HG02763 (cell line): ENCODE measurements around the gene ENAH.
"Not testable (repeated sequence)": the region's sequence is repeated elsewhere in the genome, so short reads cannot be mapped to it uniquely, and the experiment has no call there.

Experiments
- ATAC-seq: cut with Tn5 transposase; IDR thresholded peaks from one replicate; pipeline ENCODE4 v1.9.1; 2021; ENCODE audit warnings: mild to moderate bottlenecking, moderate library complexity; ENCODE audit not compliant: unreplicated experiment

The ENAH gene

DNA sequence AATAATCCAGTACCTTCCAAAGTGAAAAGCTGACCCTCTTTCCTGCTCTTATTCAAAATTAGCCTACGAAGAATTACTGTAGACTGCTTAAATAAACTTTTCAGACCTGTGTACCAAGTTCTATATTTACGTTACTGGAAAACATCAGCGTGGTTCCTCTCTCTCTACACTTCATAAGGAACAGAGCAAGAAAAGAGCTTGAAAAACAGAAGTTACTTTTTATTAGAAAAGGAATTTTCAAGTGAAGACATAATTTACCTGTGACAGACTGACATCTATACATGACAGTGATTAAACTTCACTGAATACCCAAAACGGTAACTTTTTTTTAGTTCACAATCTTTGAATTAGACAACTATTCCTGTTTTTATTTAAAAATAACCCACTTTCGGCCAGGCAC is 2.7 kb downstream of the ENAH start:
- ATAC-seq: no peak

DNA sequence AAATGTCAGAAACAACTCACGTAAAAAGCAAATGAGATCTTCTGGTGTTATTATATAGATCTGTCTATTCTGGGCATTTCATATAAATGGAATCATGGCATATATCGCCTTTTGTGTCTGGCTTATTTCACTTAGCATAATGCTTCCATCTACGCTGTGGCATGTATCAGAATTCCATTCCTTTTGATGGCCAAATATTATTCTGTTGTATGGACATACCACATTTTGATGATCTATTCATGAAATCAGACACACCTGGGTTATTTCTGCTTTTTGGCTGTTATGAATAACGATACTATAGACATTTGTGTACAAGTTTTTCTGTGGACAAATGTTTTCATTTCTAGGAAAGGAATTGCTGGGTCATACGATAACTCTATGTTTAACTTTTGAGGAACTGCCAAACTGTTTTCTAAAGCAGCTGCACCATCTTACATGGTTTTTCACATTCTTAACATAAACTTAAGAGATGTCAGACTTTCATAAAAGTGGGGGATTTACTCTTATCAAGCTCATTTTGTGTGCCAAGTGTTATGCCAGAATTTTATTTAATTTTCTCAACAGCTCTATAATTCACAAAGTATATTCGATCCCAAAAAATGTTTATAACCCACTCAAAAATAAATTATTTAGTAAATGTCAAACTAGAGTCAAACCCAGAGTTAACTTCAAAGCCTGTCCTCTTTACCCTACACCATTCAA is 7.6 kb downstream of the ENAH start:
- no peak for ATAC-seq

DNA sequence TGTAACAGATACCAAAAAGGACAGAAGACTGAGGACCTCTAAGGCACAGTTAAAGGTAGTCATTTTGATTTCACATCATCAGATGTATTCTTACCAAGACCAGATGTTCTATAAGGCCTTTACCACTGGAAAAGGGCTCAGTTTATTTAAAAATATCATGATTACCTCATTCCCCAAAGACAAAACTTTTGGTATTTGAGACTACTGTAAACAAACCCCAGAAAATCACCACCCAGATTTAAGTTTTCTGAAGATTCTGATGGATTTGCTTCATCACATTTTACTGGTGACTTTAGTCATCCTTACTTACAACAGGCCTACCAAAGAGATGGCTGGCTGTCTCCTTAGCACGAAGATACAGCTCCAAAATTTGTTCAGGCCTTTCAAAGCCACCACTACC is 8.3 kb downstream of the ENAH start:
- ATAC-seq: no peak

DNA sequence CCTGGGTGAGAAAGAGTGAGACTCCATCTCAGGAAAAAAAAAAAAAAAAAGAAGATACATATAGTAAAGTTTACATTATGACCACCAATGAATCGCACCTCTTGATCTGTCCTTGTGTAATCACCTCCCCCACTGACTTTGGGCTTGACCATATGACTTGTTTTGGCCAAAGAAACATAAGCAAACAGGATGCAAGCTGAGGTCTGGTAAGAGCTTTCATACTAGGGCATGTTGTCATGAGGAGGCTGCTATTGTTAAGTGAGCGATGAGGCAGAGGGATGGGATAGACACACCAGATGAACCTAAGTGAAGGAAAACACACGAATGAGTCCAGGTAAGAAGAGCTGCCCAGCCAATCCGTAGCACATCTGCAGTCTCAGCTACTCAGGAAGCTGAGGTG is 10.7 kb downstream of the ENAH start:
- no peak for ATAC-seq

DNA sequence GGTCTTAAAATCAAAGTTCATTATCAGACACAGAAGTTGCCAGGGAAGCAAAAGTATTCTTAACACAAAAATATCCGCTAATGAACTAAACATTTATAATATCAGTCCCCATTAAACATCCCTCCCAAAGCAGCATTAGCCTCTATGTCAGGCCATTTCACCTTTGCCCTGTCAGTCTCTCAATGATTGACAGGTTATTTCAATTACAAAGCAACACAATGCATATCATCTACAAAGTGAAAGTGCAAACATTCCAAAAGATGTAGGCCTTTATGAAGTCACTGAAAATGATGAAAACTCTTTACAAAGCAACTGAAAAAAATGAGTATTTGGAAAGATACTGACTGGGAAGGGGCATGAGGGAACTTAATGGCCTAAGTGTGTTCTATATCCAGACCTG is 14.1 kb downstream of the ENAH start:
- no peak for ATAC-seq

DNA sequence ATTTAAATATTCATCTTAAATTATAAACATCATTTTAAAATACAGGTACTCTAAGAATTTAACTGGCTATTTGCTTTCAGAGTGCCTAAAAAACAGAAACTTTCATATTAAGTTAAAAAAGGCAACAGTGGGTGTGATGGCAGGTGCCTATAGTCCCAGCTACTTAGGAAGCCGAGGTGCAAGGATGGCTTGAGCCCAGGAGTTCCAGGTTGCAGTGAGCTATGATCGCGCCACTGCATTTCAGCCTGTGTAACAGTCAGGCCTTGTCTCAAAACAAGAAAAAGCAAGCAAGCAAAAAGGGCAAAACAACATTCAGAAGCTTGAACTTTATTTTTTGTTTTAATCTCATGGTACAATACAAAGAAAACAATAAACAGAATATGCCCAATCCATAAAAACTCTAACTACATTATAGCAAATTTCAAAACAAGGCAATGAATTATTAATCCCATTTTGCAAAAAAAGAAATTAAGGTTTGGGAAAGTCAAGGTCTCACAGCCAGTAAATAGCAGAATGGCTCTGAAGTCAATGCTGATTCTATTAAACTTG is 15.2 kb downstream of the ENAH start:
- ATAC-seq: no peak

DNA sequence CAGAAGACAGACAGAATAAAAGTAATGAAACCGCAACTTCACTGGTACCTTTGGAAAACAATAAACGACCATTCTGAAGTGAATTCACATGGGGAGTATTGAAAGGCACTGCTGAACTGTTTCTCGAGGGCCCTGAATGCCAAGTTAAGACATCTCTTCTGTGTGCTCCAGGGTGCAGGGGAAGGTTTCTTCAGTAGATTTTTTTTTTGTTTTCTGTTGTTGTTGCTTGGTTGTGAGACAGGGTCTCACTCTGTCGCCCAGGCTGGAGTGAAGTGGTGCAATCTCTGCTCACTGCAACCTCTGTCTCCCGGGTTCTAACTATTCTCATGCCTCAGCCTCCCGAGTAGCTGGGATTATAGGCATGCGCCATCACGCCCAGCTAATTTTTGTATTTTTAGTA is 15.9 kb downstream of the ENAH start:
- ATAC-seq: not testable (repeated sequence)

DNA sequence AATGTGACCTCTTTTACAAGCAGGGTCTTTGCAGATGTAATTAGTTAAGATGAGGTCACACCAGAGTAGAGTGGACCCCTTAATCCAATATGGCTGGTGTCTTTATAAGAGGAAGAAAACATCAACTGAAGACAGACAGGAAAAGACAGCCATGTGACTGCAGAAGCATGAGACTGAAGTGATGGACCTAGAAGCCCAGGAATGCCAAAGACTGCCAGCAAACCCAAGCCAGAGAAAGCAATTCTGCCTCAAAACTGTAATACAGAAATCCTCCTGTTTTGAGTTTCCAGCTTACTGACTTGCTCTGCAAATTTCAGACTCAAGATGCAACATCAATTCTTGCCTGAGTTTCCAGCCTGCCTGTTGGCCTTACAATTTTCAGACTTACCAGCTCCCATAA is 17.3 kb downstream of the ENAH start:
- no peak for ATAC-seq

DNA sequence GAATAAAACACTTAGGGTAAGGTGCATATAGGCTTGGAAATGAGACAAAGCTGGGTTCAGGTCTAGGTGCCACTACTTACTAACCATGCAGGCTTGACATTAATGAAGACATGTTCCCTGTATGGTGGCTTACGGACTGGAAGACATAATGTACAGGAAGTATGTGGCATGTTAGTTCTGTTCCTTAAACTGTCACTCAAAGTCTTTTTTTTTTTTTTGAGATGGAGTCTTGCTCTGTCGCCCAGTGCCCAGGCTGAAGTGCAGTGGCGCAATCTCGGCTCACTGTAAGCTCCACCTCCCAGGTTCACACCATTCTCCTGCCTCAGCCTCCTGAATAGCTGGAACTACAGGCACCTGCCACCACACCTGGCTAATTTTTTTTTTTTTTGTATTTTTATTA is 20.1 kb downstream of the ENAH start:
- not testable (repeated sequence) for ATAC-seq

DNA sequence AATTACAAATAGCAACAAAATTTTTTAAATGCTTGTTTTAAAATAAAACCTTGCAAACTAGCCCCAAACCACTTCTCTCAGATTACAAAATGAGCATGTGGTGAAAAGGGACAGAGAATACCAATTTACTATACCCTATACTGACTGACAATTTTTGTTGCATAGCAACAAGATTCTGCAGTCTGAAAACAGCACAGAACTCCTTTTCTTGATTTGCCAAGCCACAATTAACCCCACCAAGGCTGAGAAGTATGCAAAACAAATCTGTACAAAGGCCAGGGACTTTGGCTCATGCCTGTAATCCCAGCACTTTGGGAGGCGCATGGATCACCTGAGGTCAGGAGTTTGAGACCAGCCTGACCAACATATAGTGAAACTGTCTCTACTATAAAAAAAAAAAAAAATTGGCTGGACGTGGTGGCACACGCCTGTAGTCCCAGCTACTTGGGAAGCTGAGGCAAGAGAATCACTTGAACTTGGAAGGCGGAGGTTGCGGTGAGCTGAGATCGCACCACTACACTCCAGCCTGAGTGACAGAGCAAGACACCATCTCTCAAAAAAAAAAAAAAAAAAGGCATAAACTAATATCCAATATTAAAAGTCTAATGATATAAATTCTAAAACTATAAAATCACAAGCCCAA is 21.8 kb downstream of the ENAH start:
- ATAC-seq: no peak

DNA sequence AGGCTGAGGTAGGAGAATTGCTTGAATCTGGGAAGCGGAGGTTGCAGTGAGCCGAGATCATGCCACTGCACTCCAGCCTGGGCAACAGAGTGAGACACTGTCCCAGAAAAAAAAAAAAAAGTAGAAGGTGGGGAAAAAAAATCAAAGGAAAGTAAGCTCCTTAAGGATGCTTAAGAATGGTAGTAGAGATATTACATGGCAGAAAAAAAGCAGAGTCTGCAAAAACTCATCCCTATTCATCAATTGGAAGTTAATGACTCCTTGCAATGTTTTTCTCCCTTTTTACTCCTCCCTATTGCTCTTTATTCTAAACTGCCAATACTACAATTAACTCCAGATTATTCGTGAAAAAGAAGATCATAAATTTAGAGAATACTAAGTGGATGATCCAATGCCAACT is 23.4 kb downstream of the ENAH start:
- no peak for ATAC-seq

DNA sequence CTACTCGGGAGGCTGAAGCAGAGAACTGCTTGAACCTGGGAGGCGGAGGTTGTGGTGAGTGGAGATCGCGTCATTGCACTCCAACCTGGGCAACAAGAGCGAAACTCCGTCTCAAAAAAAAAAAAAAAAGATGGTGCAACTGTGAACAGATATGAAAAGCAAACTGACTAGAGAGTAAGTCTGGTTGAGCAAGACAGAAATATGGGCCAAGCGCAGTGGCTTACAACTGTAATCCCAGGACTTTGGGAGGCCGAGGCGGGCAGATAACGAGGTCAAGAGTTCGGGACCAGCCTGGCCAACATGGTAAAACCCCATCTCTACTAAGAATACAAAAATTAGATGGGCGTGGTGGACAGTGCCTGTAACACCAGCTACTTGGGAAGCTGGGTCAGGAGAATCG is 24.1 kb downstream of the ENAH start:
- not testable (repeated sequence) for ATAC-seq

DNA sequence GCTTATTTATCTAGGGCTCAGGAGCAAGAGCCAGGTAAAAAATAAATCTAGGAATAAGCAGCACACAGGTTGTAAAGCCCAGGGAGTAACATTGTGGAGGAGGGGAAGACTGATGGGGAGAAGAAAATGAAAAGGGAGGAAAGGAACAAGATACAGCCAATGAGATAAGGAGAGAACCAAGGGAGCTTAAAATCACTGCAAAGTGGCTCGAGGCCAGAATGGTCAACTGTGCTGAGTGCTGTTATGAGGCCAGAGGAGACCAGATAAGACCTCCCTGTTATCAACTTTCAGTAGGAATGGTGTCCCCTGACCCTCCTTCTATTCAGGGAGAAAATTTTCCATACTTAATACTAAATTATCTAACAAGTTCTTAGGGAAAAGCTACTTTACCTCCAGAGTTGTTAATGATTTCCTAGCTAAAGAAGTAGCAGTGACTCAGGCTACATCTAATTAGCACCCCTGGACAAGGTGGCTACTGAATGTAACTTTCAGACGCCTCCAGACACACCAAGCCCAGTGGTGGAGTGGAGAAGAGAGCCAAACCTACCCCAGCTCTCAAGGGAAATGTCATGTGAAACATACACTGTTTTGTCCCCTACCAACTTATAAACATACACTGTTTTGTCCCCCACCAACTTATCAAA is 25.5 kb downstream of the ENAH start:
- no peak for ATAC-seq

DNA sequence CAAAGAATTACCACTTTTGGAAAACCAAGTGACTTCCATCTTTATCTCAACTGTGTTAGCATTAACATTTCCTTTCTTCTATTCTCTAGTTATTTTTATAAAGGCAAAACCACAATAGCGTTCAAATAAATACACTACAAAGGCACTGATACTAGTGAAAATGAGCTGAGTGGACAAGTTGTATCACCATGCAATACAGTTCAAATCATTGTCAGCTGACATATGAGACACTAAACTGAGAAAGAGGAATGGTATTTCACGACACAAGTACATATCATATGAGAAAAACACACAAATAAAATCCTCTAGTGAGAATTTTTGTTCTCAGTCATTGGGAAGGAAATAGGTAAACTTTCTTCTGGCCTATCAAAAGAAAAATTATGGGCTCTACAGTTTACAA is 26.2 kb downstream of the ENAH start:
- no peak for ATAC-seq

DNA sequence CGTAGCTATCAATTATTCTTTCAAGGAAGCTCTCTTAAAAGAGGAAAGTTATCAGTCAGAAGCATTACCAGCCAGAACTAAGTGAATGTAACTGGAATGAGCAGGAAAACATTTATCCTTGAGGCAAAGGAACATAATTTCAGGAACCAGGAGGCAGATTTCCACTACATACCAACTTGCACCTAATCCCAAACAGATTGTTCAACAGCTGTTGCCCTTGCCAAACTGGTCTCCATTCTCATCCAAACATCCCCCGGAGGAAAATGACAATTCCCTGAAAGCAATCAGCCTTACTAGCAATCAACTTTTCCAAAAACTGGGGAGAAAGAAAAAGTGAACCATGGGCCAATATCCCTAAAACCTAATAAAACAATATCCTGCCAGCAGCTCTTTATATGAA is 35.0 kb downstream of the ENAH start:
- ATAC-seq: no peak

DNA sequence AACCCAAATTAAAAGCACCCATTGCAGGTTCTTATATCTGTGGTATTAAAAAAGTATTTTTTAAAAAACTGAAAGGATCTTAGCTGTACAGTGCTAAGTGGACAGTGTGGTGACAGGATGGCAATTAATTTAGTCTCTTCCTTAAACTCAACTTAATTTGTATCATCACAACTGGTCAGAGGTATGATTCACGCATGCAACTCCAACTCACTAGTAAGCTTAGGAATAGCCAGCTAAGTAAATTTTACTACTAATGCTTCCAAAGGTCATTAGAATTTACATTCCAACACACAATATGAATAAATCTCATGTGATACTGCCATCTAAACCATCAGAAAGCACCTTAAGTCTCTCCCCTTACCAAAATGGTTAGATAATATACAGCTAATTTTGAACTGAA is 35.4 kb downstream of the ENAH start:
- no peak for ATAC-seq

DNA sequence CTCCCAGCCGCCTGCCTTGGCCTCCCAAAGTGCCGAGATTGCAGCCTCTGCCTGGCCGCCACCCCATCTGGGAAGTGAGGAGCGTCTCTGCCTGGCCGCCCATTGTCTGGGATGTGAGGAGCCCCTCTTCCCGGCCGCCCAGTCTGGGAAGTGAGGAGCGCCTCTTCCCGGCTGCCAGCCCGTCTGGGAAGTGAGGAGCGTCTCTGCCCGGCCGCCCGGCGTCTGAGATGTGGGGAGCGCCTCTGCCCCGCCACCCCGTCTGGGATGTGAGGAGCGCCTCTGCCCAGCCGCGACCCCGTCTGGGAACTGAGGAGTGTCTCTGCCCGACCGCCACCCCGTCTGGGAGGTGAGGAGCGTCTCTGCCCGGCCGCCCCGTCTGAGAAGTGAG is 37.5 kb downstream of the ENAH start:
- ATAC-seq: not testable (repeated sequence)

DNA sequence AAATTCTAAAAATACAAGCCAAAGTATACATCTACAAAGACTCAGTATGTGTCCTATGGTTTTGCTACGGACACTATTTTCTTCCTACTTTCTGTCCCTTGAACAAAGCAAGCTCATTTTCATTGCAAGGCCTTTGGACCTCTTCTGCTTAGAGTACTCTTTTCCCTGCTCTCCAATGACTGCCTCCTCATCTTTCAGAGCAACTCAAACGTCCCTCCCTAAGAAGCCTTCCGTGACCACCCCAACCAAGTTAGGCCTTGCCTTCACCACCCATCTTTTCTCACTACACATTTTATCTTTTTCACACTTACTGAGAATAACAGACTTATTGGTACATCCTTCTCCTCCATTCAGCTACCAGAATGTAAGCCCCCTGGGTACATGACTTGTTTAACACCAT is 39.9 kb downstream of the ENAH start:
- no peak for ATAC-seq

DNA sequence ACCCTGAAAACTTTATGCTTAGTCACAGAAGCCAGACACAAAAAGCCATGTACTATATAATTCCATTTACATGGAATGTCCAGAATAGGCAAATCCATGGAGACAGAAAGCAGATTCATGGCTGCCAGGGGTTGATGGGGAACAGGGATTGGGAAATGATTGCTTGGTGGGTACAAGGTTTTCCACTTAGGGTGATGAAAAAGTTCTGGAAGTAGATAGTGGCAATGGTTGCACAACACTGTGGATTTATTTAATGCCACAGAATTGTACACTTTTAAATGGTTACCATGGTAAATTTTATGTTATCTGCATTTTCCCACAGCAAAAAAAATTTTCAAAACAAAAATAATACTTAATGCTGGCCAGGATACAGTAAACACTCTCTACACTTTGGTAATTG is 40.6 kb downstream of the ENAH start:
- no peak for ATAC-seq

DNA sequence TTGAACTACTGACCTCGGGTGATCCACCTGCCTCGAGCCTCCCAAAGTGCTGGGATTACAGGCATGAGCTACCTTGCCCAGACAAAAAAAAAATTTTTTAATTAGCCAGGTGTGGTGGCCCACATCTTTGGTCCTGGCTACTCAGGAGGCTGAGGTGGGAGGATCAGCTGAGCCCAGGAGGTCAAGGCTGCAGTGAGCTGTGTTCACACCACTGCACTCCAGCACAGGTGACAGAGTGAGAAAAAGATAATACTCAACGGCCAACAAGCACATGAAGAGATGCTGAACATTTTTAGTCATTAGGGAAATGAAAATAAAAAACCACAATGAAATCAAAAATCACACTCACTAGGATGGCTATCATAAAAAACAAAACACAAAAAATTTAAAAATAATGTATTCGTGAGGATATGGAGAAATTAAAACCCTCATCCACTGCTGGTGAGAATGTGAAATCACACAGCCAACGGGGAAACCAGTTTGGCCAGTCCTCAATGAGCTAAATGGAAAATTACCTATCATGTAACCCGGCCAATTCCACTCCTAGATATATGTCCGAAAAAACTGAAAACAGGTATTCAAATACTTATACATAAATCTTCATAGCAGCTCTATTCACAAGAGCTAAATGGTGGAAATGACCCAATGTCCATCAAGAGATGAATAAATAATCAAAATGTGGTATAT is 41.2 kb downstream of the ENAH start:
- no peak for ATAC-seq

DNA sequence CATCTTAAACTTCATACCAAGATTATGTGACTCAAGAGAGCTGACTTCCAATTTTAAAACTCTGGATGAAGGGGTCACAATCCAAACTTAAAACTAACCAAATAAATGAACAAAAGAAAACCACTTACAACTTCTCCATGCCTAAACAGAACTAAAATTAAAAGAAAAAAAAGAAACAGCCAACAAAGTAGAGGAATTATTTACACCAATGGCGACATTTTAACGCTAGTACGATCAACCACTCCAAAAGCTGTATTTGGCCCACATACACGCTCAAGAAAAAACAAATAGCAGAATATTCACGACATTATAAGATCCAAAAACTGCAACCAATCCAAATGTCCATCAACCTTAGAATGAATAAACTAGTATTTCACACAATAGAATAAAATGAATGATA is 42.4 kb downstream of the ENAH start:
- ATAC-seq: no peak
